Daoy (cell line): Measurements from ENCODE around the gene TCF7L2. TPM values are rescaled to one million over a fixed set of nuclear protein-coding genes. Genes with fewer than 3 reads are reported as not detected.
"Not testable (repeated sequence)": the region's sequence is repeated elsewhere in the genome, so short reads cannot be mapped to it uniquely, and the experiment has no call there.

Experiments
- DNase-seq: peaks from one replicate; pipeline ENCODE4 v3.0.0-alpha.2; 2015; ENCODE audit warnings: low read depth
- total RNA-seq: library from RNA; depleted of rRNA; stranded (reverse); fragments of >200 nt; shearing (Covaris generic); gene quantifications from 2 replicates; pipeline ENCODE4 v1.2.3, GENCODE V29; 2014

TCF7L2 gene
- total RNA-seq, 1 experiment from 2014 or later = 1.9 TPM

DNA sequence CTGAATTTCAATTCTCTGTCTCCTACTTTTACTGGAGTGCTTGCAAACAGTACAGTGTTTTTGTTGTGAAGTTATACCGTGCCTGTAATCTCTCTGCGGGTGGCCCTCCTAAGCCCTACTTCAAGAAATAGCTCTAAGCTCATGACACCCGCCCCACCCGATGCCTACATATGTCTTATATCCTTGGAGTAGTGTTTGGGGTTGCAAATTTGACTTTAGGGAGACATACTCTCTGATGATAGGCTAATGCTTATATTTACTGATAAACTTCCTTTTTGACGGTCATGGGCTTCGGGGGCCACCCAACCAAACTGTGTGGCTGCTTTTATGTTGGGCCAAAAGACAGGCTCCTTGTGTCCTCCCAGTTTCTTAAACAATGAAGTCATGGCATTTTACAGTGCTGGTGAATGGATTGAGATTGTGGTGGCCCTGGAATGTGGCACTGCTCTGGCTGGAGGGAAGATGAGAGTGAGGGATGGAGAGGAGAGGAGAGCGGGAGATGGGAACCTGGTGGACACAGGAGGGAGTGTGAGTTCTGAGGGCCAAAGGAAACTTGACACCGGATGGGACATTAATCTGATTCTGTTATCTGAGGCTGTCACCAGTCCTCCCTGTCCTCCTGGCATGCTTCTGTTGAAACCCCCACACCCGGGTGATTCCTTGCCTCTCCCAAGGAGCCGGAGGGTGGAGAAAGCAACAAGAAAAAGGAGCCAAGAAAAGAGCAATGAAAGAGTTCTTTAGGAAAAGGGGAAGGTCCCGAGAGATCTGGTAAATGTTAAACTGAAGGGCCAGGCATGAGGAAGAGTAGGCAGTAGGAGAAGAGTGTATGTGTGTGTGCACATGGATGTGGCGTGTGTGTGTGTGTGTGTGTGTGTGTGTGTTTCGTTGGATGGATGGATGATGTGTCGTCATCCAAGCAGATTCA is 113.3 kb downstream of the TCF7L2 start:
- DNase-seq = no peak

DNA sequence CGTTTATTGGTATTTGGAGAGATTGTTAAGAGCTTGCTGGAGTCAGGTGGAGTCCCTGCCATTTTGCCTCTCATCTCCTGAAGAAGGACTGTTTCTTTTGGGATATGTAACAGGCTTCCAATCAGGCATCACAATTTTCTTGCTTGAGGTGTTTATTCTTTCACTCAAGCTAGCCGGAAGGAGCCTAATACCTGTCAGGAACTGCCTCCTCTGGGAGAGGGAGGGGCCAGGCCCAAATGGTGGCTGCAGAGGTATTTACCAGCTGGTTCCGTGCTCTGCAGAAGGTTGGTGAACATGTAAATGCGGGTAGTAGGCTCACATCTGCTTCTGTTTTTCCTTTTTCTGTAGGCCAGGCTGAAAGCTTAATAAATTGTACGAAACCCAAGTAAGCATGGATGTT is 114.0 kb downstream of the TCF7L2 start:
- DNase-seq = no peak

DNA sequence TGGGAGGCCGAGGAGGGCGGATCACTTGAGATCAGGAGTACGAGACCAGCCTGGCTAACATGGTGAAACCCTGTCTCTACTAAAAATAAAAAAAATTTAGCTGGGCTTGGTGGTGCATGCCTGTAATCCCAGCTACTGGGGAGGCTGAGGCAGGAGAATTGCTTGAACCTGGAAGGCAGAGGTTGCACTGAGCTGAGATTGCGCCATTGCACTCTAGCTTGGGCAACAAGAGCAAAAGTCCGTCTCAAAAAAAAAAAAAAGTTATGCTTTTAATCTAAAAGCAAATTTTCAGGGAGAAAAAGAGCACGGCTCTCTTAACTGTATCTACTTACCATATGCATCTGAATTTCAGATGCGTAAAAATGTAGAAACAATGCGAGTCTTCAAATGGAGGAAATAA is 116.1 kb downstream of the TCF7L2 start:
- DNase-seq = not testable (repeated sequence)

DNA sequence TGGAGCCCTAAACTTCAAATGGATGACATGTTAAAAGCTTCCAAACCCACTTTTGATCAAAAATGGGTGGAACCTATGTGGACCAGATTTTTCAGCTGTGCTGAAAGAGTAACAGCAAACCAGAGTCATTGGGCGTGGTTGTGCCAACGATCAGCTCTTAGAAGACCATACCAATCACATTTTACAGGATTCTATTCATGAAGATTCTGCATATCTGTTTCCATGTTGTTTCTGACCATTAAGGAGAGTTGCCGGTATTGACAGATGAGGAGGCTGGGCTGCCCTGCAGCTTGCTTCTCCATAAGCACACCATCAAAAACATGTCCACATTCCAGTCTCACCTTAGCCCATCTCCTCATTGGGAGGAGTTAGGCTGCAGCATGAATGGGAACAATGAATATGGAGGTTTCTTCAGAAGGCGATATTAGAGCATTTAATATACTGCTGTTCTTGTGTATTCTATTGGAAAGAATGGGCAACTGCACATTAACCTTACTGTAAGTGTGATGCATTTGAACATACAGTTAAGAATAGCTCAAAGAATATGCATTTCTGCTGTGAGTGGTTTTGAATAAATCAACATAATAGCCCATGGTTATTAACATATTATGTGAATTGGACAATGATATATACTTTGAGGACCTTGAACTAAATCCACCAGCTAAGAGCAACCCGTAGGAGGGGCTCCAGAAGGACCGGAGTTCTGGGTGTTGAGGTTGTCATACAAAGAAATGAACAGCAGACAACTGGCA is 116.7 kb downstream of the TCF7L2 start:
- no peak for DNase-seq

DNA sequence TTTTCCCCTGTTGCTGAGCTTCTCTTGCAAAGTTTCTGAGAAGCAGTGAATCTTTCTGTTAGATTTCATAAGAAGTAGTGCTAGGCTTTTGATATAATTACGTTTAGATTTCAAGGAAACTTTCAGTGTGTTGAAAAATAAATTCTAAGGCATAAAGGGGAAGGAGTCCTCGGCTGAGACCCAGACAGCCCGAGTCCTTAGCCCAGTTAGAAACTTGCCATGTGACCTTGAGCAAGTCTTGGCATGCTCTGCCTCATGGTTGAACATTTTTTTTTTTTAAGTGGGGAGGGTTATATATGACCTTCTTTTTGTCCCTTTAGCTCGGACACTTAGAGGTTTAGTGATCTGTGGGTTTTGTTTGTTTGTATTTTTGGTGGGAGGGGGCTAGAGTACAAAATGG is 117.5 kb downstream of the TCF7L2 start:
- DNase-seq = no peak

DNA sequence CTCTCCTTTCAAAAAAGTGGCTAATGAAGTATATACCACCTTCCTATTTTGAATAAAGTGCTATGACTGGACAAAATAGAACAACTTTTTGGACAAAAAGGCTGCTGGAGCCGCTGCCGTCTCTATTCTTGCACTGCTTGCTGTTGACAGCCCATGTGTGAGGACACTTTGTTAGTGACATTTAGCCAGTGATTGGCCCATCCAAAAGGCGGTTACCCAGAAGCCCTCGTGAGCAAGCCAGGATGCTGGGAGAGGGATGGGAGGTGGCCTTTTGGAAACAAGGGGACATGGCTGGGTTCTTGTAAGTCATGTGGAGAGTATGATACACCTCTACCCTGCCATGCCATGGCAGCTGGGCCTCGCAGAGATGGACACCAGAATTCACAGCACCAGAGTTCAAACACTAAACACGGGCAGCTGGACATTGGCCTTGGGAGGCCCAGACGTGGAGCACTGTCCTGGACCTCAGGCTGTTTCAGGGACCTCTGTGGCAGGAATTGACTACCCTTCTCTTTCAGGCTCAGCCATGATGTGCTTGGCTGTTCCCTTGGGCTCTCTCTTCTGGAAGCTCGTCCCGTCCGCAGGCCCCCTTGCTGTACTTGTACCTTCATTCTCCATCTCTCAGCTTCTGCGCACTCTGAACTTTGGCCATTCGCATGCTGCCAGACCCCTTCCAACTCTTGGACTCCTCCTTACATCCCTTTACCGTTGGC is 118.3 kb downstream of the TCF7L2 start:
- DNase-seq = no peak

DNA sequence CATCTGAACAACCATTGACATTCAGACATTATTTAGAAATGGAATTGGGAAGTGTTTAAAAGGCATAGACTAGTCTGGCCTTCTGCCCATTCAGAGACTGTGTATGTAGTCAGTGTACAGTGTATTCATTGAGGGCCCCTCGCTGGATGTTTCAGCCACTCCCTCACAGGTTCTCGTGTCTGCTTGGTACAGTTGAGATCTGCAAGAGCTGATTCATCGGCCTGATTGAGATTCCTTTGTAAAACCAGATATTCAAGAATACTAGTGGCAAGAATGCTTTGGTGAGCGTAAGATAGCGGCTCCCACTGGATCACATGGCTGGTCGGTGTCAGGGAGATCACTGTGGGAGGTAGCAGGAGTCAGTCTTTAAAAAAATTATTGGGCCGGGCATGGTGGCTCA is 119.5 kb downstream of the TCF7L2 start:
- DNase-seq = no peak

DNA sequence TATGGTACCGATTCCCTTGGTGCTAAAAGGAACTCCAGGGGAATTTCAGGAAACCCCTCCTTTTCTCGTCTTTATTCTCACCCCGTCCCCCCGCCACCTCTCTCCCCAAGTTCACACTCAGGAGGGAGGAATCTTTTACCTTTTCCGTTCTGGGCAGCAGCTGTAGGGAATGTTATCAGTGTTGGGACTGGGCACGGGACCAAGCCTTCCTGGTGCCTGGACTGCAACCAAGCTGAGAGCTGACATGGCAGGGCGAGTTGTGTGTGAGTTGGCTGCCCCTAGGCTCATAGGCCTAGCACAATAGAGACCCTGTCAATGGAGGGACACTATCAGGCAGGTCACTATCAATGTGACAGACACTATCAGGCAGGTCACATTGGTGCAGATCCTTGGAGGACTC is 121.4 kb downstream of the TCF7L2 start:
- DNase-seq = peak; percentile 75

DNA sequence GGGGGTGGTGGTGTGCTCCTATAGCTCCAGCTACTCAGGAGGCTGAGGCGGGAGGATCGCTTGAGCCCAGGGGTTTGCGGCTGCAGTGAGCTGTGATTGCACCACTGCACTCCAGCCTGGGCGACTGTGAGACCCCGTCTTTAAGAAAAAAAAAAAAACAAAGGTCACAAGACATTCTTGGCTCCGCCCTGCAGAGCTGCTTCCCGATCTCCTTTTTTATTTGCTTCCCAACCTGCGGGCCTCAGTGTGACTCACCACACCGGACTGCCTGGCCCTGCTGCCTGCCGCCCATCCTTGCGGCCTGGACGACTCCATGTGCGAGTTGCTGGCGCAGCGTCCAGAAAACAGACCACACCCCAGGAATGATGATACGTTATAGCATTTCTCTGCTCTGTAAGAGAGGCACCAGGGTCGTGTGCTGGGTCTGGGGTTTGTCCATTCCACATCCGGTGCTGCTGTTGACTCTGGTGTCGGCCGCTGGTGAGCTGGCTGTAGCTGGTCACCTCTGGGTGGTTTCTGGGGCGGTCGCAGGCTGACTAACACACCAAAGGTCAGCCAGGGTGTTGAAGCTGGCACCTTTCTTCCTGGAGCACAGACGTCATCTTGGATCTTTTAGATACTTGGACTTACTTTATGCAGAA is 123.6 kb downstream of the TCF7L2 start:
- DNase-seq = peak; percentile 95

DNA sequence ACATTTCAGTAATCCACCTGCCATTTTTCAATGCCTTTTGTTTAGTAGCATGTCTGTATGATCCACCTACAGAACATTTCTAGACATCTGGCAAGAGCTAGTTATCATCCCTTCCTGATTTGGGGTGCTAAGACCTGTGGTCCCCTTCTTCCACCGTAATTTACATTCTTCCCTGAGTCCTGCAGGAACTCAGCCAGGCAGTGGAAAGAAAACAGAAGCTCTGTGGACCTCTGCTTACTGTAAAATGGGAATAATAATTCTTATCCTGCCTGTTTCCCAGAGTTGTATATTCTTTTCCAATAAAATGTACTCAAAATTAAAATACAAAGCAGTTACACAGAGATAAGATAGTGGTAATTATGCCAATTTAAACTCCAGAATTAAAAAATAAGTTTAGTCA is 126.9 kb downstream of the TCF7L2 start:
- DNase-seq = no peak

DNA sequence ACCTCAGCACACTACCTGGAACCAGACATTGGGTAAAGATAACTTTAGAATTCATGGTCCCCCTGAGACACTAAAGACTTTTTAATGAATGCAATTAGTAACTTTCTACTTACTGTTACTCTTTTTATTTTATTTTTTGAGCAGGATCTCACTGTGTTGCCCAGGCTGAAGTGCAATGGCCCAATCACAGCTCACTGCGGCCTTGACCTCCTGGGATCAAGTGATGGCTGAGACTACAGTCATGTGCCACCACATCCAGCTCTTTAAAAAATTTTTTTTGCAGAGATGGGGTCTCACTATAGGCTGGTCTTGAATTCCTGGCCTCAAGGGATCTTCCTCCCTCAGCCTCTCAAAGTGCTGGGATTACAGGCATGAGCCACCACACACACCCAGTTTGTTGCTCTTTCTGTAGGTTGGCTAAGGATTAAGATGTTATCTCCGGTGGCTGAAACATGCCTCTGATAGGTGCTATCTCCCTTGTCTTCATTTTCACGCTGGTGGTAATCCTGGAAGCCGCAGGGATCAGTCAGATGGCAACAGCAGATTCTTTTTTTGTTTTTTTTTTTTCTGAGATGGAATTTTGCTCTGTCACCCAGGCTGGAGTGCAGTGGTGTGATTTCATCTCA is 128.3 kb downstream of the TCF7L2 start:
- DNase-seq = no peak

DNA sequence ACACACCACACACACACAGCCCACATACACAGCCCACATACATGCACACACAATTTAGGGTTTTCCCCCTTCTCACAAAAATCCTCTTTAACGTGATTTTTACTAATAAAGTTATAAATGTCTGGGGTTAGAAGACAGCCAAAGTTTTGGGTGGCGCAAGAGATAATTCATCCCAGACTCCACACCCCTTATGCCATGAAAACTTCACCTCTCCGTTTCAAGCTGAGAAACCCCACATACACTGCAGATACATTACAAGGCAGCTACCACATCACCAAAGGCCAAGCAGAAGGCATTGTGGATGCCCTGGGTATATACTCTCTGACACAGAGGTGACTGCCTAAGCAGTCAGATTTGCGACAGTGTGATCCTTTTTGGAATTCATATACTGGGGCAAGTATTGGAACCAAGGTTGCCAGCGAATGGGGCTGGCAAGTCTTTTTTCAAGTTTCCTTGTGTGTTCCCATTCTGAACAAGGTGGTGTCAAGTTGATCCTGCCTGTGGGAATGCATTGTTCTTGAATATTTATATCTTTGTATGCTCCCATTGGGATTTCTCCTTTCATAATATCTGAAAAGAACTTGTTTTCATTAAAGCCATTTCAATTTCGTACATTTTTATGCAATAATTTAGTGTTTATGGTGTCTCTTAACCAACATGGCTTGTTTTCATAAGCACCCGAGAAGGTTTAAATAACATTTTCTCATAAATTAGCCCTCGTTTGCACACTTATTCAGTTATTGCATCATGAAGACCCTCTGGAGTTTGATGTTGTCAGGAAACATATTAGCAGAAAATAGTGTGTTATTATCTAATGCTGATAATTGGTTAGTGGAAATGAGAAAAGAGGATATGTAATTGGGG is 130.2 kb downstream of the TCF7L2 start:
- DNase-seq = no peak

DNA sequence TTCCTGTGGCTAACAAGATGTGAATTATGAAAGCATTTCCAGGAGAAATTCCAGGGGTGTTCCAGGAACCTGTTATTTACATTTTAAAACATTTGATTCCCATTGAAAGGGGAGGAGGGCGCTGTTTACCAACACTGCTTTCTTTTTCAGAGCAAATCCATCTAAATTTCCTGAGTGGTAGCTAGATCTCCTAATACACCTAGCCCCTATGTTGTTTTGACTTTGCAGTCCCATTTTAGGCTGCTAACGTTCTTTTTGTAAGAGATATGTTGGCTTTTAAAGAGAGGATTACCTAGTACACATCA is 130.8 kb downstream of the TCF7L2 start:
- no peak for DNase-seq

DNA sequence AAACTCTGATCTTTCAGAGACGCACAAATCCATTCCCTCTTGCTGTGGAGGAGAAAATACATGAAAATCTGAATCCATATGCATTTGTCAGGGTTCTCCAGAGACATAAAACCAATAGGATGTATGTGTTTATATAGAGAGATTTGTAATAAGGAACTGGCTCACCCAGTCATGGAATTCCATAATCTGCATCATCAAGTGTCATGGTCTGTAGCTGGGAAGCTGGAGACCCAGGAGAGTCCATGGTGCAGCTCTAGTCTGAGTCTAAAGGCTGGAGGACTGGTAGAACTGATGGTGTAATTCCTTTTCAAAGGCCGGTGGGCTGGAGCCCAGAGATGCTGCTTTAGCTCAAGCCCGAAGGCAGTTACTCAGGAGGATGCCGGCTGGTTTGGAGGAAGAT is 134.0 kb downstream of the TCF7L2 start:
- DNase-seq = no peak

DNA sequence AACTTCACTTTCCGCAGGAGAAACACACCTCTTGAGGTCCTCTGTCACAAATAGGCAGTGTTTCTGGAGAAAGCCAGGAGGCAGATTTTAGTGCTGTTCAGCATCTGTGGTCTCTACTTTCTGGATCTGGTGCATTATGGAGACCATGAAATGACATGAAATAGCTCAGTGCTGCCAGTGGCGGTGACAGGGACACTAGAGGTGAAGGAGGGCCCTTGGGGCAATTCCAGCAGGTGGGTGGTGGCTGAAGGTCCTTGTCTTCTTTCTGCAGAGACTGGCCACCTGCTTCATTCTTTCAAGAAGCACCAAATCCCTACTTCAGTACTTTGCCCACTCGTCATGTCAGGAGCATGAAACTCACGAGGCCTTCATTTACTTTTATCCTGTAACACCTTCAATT is 135.7 kb downstream of the TCF7L2 start:
- no peak for DNase-seq

DNA sequence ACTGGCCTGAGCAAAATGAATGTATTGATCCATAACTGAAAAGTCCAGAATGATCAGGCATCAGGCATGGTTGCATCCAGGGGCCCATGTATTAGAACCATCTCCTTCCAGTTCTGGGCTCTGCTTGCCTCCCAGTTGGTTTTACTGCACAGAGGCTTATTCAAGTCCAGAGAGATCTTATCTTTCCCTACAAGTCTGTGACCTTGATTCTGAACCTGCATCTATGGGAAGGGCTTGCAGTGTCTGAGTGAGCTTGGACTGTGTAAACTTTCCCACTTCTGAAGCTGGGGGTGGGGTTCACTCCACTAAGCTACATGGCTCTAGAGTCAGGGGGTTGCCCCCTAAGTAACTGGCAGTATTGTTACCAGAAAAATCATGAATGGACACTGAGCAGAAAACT is 136.2 kb downstream of the TCF7L2 start:
- no peak for DNase-seq

DNA sequence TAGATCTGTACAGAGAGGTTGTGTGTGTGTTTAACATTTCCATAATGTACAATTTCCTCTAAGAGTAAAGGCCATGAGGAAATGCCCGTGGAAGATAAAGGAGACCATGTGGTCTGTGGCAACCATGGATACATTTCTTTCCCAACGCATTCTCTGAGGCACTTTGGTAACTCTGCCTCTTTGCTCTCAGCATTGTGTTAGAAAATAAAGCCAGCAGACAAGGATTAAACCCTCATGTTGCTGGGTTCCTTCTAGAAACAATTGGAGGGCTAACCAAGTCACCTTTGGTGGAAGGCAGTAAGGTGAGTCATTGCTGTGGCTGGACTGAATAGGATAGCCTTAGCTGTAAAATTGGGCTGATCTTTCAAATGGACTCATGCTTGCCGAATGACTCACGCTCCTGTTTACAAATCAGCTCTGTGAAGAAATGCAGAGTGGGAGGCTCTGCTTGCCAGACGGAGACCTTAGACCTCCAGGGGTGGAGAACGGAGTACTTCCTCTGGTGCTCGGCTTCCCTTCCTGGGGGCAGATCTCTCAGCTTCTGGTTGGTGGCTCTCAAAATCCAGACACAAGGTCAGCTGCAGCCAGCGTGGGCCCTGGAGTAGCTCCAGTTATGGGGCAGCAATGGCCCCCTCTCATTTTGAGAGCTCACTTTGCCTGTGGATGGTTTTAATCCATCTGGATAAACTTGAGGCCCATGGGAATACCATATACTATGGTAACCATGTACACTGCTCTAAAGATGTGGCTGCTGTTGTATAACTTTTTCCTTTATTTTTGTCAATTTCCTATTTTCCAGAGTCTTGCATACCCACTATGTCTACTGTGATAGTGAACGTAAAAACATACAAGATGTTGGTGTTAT is 137.3 kb downstream of the TCF7L2 start:
- DNase-seq = peak; percentile 96

DNA sequence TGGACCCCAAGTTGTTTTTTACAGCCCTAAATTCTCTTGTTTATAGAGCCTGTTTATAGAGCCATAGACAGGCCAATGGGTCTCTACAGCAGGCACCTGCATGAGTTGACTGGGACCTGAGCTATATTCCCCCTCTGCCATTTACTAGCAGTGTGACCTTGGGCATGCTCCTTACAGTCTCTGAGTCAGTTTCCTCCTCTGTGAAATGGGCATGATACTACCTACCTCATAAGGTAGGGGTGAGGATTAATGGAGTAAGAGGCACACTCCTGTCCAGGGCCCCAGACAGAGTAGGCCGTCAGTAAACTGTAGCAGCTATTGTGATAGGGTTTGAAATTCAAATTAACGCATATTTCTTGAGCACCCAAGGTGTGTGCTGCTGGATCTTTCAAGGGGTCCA is 138.1 kb downstream of the TCF7L2 start:
- DNase-seq = no peak

DNA sequence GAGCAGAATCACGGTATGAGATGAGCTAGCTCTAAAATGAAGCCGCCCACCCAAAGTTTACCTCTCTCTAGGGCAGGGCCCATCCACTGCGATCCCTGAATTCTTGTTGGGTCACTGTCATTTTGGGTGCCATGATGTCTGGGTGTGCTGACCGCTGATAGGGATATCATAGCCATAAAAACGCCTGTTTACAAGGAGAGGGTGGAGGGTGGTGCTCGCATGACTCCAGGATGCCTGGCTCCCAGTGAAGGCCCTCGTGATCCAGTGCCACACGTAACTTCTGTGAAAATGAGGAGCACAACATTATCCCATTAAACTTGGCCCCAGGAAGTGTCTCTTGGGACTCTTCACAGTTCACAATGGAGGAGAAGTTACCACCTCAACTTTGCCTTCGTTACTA is 139.5 kb downstream of the TCF7L2 start:
- no peak for DNase-seq

DNA sequence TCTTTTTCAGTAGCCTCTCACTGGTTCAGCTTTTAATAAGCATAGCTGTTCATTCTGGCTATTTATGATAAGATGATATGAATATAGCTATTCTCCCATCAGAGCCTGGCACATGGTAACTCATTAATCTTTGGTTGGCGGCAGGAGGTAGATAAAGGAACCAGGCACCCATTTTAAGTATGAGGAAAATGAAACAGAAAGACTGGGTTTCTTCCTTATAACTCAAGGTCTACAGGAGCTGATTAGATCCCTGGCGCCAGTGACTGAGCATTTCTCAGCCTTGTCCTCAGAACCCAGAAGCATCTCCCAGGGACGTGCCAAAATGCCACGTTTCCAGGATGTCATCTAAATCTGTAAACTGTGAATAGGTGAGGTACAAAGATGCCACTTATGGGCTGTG is 141.9 kb downstream of the TCF7L2 start:
- no peak for DNase-seq
